A204.1 (cell line): Measurements from ENCODE around the gene CCDC63.

Experiments used
- FAIRE-seq: peaks from 2 replicates; lab custom pipeline; 2012; peaks lifted over from hg19 to GRCh38; lab: Jason Lieb, UNC

CCDC63 gene

DNA sequence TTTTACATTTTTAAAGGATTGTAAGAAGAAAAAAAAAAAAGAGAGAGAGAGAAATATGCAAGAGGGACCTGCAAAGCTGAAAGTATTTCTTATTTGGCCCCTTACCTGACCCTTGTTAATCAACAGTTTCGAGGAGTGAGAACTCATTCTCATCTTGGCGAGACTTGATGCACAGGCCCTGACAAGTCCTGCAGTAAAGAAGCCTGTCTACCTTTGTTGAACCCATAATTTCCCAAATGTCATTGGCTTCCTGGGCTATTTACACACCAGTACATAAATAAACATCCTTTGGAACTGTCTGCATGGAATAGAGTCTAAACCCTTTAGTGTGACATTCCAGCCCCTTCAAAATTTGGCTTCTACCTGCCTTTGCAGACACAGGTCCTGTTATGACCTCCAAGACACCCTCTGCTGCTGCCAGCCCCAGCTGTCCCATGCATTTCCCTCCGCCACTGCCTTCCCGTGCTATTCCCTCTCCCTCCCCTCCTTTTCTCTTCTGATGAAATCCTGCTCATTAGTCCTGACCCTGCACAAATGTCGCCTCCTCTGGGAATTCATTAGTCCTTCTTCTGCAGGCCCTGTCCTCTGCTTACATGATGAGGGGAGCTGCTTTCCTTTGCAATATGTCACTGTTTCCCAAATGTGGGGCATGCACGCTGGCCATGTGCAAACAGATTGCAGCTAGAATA is 38.5 kb downstream of the CCDC63 start:
- no peak for FAIRE-seq

DNA sequence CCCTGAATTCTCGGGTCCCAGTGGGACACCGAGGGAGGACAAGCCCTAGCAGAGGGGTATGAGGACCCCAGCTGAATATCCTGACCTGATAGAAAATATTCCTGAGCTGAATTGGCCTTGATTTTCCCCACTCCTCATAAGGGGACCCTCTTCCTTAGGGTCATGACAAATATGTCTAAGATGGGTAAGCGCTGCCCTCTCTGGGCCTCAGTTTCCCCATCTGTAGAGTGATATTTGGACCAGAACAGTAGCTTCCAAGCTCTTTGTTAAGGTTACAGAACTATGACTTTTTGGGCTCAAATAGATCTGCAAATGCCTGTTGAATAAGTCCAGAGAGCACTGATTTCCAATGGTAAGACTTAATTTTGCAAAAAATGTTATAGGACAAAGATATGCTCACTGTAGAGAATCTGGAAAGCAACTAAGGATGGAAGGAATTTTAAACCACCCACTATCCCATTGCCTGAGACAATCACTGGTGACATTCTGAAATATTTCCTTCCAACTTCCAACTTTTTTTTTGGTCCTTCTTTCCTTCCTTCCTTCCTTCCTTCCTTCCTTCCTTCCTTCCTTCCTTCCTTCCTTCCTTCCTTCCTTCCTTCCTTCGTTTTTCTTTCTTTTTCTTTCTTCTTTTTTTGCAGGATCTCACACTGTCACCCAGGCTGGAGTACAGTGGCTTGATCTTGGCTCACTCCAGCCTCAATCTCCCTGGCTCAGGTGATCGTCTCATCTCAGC is 41.6 kb downstream of the CCDC63 start:
- no peak for FAIRE-seq

DNA sequence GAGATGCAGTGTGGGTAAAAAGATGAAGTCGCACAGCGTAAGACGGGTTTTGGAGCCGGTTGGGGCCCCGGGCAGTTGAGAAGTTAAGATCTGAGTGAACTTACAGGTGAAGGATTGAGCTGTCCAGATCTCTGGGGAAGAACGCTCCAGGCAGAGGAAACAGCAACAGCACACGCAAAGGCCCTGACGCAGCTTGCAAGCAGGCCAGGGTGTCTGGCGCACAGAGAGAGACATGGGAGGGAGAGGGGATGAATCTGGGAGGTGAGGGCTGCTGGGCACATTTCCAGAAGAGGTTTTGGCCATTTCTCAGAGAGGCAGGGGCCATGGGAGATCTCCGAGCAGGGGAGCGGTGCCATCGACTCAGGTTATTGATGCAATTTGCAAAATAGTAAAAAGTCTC is 42.6 kb downstream of the CCDC63 start:
- FAIRE-seq = no peak

DNA sequence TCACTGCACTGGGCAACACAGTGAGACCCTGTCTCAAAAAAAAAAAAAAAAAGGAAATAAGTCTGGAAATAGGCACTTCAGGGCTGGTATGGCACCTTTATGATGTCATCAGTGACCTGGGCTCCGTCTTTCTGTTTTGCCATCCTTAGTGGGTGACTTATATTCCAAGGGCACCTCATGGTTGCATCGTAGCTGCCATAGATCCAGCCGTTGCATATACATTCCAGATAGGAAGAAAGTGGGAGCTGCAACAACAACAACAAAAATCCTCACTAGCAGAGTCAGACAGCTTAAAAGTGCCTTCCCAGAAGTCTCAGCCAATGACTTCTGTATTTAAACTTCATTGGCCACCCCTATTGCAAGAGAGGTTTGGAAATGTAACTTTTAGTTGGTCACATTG is 47.2 kb downstream of the CCDC63 start:
- FAIRE-seq = no peak

DNA sequence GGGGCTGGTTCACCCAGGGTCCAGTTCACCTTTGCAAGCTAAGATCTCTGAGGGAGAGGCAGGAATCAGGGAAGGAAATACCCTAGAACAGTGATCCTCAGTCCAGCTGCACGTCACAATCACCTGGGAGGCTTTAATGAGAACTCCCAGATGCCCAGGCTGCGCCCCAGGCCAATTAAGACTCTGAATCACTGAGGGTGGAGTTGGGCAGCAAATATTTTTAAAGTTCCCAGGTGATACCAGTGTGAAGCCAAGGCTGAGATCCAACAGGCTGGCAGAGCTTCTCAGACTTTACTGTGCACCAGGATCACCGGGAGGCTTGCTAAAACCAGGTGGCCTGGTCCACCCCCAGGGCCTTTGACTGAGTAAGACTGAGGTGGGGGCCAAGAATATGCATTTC is 49.8 kb downstream of the CCDC63 start:
- no peak for FAIRE-seq

DNA sequence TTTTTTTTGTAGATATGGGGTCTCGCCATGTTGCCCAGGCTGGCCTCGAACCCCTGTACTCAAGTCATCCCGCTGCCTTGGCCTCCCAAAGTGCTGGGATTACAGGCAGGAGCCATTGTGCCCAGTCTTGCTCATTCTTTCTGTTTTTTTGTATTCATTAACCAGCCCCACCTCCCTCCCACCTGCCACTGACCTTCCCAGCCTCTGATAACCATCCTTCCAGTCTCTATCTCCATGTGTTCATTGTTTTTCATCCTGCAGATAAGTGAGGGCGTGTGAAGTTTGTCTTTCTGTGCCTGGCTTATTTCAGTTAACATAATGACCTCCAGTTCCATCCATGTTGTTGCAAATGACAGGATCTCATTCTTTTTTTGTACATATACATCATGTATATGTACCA is 54.6 kb downstream of the CCDC63 start:
- no peak for FAIRE-seq

DNA sequence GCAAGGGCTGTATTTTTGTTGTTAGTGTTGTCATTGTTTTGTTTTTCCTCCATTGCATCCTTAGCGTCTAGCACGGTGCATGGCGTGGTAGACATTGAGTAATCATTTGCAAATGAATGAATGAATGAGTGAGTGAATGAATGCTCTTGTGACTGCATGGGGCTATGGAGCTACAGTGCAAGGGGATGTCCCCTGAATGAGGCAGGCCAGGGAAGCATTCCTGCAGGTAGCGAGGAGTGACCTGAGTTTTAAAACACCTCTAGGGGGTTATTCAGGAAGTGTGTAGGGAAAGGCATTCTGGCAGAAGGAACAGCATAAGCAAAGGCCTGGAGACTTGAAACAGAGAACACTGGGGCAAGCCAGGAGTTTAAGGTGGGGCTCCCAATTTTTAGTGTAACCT is 56.7 kb downstream of the CCDC63 start:
- no peak for FAIRE-seq

DNA sequence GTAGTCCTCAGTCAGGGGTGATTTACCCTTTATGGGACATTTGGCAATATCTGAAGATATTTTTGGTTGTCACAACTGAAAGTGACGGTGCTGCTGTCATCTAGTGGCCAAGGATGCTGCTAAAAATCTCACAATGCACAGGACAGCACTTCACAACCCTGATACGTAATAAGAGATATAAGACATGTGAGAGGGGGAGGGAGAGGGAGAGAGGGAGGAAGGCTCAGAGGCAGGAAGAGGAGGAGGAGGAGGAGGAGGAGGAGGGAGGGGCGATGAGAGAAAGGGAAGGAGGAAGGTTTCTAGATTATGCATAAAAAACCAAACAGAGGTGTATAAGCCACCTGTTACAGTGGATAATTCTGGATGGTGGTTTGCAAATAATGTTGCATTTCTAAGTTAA is 59.3 kb downstream of the CCDC63 start:
- no peak for FAIRE-seq

DNA sequence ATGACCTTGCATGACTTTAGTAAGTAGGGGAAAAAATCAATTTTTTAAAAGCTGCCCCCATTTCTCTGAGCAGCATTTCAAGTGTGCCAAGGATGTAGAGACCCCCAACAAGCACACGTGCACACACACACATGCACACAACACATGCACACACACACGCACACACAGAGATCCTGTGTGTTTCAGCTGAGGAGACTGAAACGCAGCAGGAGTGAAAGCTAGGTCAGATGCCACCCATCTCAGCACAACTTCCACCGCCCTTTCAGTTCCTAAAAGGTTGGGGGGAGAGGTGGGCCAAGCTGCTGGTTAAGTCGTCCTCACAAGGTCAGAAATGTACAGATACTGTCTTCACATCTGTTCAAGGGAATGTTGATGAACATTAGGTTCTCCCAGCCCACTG is 59.7 kb downstream of the CCDC63 start:
- no peak for FAIRE-seq

DNA sequence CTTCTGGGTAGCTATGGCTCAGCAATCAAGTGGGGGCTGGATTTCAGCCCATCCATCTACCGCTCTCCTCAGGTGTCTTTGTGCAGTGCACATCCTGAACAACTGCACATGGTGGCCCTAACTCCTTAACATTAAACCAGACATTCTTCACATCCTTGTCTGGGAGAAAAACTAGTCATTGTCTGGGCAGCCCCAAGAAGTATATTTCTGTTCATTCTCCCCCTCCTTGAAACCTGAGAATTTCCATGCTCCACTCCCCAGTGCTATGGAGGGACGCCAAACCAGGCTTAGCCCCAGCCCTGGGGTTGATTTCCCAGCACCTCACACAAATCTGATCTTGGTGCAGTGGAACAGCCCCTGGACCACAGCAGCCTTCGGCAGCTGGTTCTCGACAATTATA is 60.2 kb downstream of the CCDC63 start:
- FAIRE-seq = no peak

DNA sequence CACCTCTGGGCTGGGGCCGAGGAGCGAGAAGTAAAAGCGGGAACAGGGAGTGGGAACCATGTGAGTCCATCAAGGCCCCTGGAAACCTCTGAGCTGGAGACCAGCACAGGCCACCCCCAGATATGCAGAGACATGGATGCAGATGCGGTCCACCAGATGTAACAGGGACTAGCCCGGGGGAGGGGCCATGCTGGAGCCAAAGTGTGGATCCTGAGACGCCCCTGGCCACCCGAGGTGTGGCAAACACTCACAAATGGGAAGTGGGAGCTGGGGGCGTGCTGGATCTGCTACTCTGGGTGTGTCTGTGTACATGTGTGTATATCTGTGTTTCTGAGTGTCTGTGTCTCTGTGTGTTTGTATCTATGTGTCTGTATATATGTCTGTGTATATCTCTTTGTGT is 60.8 kb downstream of the CCDC63 start:
- FAIRE-seq = no peak

DNA sequence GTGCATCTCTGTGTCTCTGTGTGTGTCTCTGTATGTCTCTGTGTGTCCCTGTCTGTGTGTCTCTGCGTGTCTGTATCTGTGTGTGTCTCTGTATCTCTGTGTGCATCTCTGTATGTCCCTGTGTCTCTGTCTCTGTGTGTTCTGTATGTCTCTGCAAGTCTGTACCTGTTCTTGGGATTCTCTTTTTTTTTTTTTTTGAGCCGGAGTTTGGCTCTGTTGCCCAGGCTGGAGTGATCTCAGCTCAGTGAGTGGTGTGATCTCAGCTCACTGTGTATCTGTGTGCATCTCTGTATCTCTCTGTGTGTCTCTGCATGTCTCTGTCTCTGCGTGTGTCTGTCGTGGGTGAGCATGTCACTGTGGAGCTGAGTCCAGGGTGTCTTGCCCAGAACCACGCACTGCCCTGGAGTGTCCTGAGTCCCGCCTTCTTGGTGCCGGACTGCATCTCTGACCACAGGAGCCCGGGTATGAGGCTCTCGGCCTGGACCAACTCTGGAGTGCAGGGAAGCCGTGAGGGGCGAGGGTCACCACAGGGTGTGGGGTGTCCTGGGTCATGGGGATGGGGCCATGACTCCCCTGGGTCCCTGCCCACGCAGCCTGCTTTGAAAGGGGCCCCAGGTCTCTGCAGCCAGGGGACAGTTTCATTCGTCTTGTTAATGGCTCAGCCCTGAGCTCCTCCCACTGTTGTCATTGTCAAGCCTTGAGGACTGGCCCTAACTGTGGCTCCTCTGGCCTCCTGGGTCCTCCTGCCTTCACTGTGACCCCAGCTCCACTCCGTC is 61.8 kb downstream of the CCDC63 start:
- FAIRE-seq = no peak

DNA sequence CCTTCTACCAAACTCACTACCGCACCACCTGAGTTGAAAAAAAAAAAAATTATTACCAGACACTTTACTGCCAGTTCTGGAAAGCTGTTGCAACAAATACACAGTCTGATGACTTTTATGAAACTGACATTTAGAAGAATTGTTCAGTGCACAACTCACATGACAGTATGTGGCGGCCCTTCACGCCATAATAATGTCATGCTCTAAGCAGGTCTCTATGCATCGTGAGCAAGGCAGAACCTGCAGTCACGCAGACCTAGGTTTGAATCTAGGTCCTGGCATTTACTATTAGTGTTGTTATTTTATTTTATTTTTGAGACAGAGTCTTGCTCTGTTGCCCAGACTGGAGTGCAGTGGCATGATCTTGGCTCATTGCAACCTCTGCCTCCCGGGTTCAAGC is 65.5 kb downstream of the CCDC63 start:
- no peak for FAIRE-seq

DNA sequence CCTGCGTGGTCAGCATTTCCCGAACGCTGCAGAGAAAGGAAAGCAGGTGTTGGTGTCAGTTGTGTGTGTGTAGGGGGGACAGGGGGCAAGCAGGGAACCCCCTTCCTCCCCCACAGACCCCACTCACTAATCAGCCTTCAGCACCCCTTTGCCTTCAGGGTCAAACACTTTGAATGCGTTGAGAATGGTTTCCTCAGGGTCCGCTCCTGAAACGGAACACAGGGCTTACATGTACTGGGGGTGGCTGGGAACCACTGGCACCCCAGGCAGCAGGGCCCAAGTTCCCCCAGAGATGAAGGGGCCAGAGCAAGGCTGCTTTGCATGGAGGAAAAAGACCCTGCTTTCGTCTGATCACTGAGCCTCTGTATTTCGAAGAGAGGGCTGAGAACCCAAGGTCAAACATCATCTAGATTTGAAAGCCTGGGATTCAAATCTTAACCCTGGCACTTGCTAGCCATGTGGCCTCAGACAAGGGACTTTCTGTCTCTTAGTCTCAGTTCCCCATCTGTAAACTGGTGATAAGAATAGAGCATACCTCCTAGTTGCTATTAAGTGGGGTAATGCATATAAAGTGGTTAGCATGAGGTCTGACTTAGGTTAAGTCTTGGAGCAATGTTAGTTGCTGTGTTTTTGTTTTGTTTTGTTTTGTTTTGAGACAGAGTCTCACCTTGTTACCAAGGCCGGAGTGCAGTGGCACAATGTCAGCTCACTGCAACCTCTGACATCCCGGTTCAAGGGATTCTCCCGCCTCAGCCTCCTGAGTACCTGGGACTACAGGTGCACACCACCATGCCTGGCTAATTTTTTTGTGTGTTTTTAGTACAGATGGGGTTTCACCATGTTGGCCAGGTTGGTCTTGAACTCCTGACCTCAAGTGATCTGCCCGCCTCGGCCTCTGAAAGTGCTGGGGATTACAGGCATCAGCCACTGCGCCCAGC is 66.6 kb downstream of the CCDC63 start:
- FAIRE-seq = no peak

DNA sequence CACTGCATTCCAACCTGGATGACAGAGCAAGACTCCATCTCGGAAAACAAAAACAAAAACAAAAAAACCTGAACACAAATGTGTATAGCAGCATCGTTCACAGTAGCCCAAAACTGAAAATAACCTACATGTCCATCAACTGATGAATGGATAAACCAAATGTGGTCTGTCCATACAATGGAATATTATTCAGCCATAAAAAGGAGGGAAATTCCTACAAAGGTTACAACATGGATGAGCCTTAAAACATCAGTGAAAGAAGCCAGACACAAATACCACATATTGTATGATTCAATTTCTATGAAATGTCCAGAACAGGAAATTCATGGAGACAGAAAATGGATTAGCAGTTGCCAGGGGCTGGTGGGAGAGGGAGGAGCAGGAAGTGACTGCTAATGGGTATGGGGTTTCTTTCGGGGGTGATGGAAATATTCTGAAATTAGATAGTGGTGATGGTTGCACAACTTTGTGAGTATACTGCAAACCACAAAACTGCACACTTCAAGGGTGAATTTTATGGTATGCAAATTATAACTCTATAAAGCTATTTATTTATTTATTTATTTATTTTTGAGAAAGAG is 69.6 kb downstream of the CCDC63 start:
- no peak for FAIRE-seq

DNA sequence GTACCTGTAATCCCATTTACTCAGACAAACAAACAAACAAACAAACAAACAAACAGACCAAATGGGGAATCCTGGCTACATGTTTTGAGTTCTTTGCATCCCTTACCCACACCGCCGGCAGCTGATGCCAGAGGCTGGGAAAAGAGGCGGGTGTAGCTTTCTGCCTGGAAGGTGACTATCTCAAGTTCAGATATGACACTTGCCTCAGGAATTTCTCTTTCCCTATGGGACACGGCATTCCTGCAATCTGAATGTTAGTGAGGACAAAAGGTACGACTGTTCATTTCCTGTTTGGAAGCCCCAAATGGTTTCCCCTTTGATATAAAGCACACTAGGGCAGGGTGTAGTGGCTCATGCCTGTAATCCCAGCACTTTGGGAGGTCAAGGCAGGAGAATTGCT is 70.7 kb downstream of the CCDC63 start:
- no peak for FAIRE-seq

DNA sequence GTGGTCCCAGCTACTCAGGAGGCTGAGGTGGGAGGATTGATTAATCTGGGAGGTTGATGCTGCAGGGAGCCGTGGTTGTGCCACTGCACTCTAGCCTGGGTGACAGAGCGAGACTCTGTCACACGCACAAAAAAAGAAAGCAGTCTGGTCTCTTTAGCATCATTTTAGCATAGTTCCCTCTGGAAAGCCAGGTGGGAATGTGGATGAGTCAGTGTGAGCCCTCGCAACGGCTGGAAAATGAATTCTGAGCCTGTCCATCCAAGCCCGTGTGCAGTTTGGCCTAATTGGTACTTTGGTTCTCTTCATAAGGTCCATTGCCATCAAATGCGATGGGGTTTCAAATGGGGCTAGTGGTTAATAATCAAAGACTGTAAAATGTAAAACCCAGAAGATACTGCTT is 71.2 kb downstream of the CCDC63 start:
- FAIRE-seq = no peak

DNA sequence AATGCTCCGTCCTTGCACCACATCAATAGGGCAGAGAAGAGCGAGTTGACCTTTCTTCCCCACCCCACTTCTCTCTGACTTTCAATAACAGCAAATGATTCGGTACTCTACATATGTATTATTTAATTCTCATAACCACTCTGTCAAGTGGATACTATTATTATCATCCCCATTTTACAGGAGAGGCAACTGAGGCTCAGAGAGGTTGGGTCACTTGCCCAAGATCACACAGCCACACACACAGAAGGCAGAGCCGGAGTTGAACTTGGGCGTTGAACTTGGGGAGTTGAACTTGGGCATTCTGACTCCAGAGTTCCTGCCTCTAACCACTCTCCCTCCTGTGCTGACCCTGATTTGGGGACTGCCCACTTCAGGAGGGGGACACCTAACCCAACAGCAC is 72.9 kb downstream of the CCDC63 start:
- FAIRE-seq = no peak

DNA sequence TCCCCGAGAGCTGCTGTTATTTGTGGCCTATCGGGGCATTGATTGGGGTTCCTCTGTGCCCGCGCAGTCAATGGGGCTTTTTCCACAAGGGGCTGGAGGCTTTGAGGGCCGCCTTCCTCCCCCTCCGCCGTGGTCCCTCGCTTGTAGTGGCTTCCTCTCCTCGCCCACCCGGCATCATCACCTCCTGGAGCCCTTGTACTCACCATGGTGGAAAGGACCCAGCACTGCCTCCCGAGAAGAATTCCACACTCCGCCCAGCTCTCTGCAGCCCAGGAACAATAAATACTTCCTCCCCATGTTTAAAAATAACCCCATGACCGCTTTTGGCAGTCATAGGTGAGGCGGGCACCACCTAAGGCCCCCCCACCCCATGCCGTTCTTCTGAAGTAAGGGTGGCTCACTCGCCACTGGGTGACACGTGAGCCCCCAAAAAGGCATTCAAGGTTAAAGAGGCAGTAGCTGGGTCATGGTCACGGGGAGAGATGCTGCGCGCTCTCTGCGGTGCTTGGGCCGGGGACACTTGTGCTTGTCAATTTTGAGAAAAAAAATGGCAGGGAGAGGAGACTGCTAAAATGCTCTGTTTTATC is 73.6 kb downstream of the CCDC63 start, which contains the start of gene MYL2:
MYL2 (minus strand) TSS at position 256 of the 587 bp plus-strand sequence; CDS start at position 206, 50 bp downstream.
- FAIRE-seq = no peak

DNA sequence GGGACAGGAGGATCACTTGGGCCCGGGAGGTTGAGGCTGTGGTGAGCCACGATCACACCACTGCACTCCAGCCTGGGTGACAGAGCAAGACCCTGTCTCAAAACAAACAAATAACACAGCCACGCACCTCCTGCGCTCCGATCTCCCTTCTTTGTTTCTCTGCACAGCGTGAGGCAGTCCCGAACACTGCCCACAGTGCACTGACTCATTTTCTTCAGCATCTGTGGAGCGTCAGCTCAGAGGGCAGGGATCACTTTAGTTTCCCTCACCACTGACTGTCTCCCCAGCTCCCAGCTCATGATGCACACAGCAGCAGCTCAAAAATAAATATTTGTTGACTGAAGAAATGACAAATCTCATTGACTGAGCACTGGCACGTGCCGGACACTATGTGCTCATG is 74.5 kb downstream of the CCDC63 start:
- FAIRE-seq = no peak

DNA sequence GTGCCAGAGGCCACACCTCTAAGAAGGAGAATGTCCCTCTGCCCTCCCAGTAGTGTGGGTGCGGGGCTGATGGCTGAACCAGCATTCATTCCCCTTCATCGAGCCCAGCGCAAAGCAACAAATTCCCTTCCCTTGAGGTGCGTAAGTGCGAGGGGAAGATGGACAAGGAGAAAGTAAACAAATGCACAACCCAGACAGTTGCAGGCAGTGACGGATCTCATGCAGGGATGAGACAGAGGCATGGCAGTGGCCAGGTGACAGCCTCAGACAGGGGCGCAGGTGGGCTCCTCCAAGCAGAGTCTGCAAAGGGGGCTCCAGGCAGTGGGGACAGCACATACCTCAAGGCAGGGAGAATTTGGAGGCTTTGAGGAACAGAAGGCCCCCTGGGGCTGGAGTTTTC is 75.9 kb downstream of the CCDC63 start:
- FAIRE-seq = no peak
